ENCODE results near the gene IL18.
"Not testable (repeated sequence)": the region's sequence is repeated elsewhere in the genome, so short reads cannot be mapped to it uniquely, and the experiment has no call there.

The IL18 gene

GRCh38 chr11:112100462-112100861 lies 63.4 kb downstream of the IL18 start:
- no peaks in the 10 kb centered on the region for H3K27me3 ChIP-seq (ENCODE audit: insufficient read depth, low read length)
- H3K9me3 ChIP-seq (ENCODE audit: insufficient read depth, low read depth, low read length) = no peaks in the 10 kb centered on the region
- no peak for DNase-seq
- no peak overlapping the region for H3K27ac ChIP-seq (ENCODE audit: low read depth, low read length)
- no peak overlapping the region for H3K18ac ChIP-seq (ENCODE audit: low read length)
- H4K91ac ChIP-seq (ENCODE audit: low read depth, low read length) = no peak overlapping the region
- no peak overlapping the region for H4K12ac ChIP-seq (ENCODE audit: low read depth, low read length)
- H3K36me3 ChIP-seq (ENCODE audit: control insufficient read depth in 1 of 2, insufficient read depth in 2 of 2, low read length in 2 of 2) = peaks cover 0 to 5% of the 10 kb centered on the region in 2 experiments
- H3K4me1 ChIP-seq (ENCODE audit: control insufficient read depth in 1 of 2, insufficient read depth in 2 of 2, low read length in 2 of 2) = no peaks in the 10 kb centered on the region
- H2BK12ac ChIP-seq (ENCODE audit: low read length) = no peak overlapping the region
- no peak overlapping the region for H3K14ac ChIP-seq (ENCODE audit: low read length)
- H2AK5ac ChIP-seq (ENCODE audit: low read length) = no peak overlapping the region
- H2BK5ac ChIP-seq (ENCODE audit: low read depth, low read length, poor library complexity) = no peak overlapping the region
- H2BK120ac ChIP-seq (ENCODE audit: insufficient read depth, low read length, poor library complexity) = no peak overlapping the region
- H4K8ac ChIP-seq (ENCODE audit: low read depth, low read length) = no peak overlapping the region
- H3K9ac ChIP-seq (ENCODE audit: low read length) = no peak overlapping the region
- WGBS (ENCODE audit: extremely low coverage, insufficient coverage, insufficient read length) = no CpG with 5 or more reads among the region's 2 CpGs
- H3K4me3 ChIP-seq (ENCODE audit: low read depth, low read length) = no peak overlapping the region
- no peak overlapping the region for H2AFZ ChIP-seq (ENCODE audit: insufficient read depth, low read length, poor library complexity)
- H3K4me2 ChIP-seq (ENCODE audit: low read length) = no peak overlapping the region
- no peaks in the 10 kb centered on the region for H3K79me1 ChIP-seq (ENCODE audit: low read length)
- H3K79me2 ChIP-seq (ENCODE audit: control insufficient read depth, insufficient read depth, low read length, poor library complexity) = no peaks in the 10 kb centered on the region
- H3K4ac ChIP-seq (ENCODE audit: low read depth, low read length) = no peak overlapping the region
- no peak overlapping the region for H3K23ac ChIP-seq (ENCODE audit: low read length)

GRCh38 chr11:112097734-112098528 lies 66.0 kb downstream of the IL18 start:
- H3K9ac ChIP-seq (ENCODE audit: low read length) = no peak overlapping the region
- H3K79me1 ChIP-seq (ENCODE audit: low read length) = no peaks in the 10 kb centered on the region
- H2BK12ac ChIP-seq (ENCODE audit: low read length) = no peak overlapping the region
- no peak overlapping the region for H4K12ac ChIP-seq (ENCODE audit: low read depth, low read length)
- no peak overlapping the region for H3K4me2 ChIP-seq (ENCODE audit: low read length)
- no peaks in the 10 kb centered on the region for H3K9me3 ChIP-seq (ENCODE audit: insufficient read depth, low read depth, low read length)
- H3K36me3 ChIP-seq (ENCODE audit: control insufficient read depth in 1 of 2, insufficient read depth in 2 of 2, low read length in 2 of 2) = peaks cover 9% of the 10 kb centered on the region in 2 experiments
- H3K18ac ChIP-seq (ENCODE audit: low read length) = no peak overlapping the region
- H4K91ac ChIP-seq (ENCODE audit: low read depth, low read length) = no peak overlapping the region
- no peak overlapping the region for H3K4me3 ChIP-seq (ENCODE audit: low read depth, low read length)
- H3K79me2 ChIP-seq (ENCODE audit: control insufficient read depth, insufficient read depth, low read length, poor library complexity) = no peaks in the 10 kb centered on the region
- no peak overlapping the region for H2AK5ac ChIP-seq (ENCODE audit: low read length)
- H3K14ac ChIP-seq (ENCODE audit: low read length) = no peak overlapping the region
- WGBS (ENCODE audit: extremely low coverage, insufficient coverage, insufficient read length) = no CpG with 5 or more reads among the region's 11 CpGs
- H3K23ac ChIP-seq (ENCODE audit: low read length) = no peak overlapping the region
- DNase-seq = no peak
- H3K4ac ChIP-seq (ENCODE audit: low read depth, low read length) = no peak overlapping the region
- no peaks in the 10 kb centered on the region for H3K4me1 ChIP-seq (ENCODE audit: control insufficient read depth in 1 of 2, insufficient read depth in 2 of 2, low read length in 2 of 2)
- H2BK120ac ChIP-seq (ENCODE audit: insufficient read depth, low read length, poor library complexity) = no peak overlapping the region
- no peaks in the 10 kb centered on the region for H3K27me3 ChIP-seq (ENCODE audit: insufficient read depth, low read length)
- no peak overlapping the region for H3K27ac ChIP-seq (ENCODE audit: low read depth, low read length)
- no peak overlapping the region for H2BK5ac ChIP-seq (ENCODE audit: low read depth, low read length, poor library complexity)
- no peak overlapping the region for H4K8ac ChIP-seq (ENCODE audit: low read depth, low read length)
- H2AFZ ChIP-seq (ENCODE audit: insufficient read depth, low read length, poor library complexity) = no peak overlapping the region

- Histone ChIP-seq H3K9me3 (ENCODE audit: insufficient read depth, low read depth, low read length) (no peaks in the 10 kb centered on the region), H3K23ac (ENCODE audit: low read length) (no peak overlapping the region), H3K4me1 (ENCODE audit: control insufficient read depth in 1 of 2, insufficient read depth in 2 of 2, low read length in 2 of 2) (no peaks in the 10 kb centered on the region), H4K12ac (ENCODE audit: low read depth, low read length) (no peak overlapping the region), H3K79me1 (ENCODE audit: low read length) (no peaks in the 10 kb centered on the region), H3K4me2 (ENCODE audit: low read length) (no peak overlapping the region), H3K18ac (ENCODE audit: low read length) (no peak overlapping the region), H2AK5ac (ENCODE audit: low read length) (no peak overlapping the region), H2BK12ac (ENCODE audit: low read length) (no peak overlapping the region), H3K27me3 (ENCODE audit: insufficient read depth, low read length) (no peaks in the 10 kb centered on the region), H3K9ac (ENCODE audit: low read length) (no peak overlapping the region), H3K4ac (ENCODE audit: low read depth, low read length) (no peak overlapping the region), H3K79me2 (ENCODE audit: control insufficient read depth, insufficient read depth, low read length, poor library complexity) (no peaks in the 10 kb centered on the region), H4K91ac (ENCODE audit: low read depth, low read length) (no peak overlapping the region), H3K14ac (ENCODE audit: low read length) (no peak overlapping the region), H2AFZ (ENCODE audit: insufficient read depth, low read length, poor library complexity) (no peak overlapping the region), H2BK120ac (ENCODE audit: insufficient read depth, low read length, poor library complexity) (no peak overlapping the region), H3K36me3 (ENCODE audit: control insufficient read depth in 1 of 2, insufficient read depth in 2 of 2, low read length in 2 of 2) (peaks cover 9 to 14% of the 10 kb centered on the region in 2 experiments), H3K4me3 (ENCODE audit: low read depth, low read length) (no peak overlapping the region), H2BK5ac (ENCODE audit: low read depth, low read length, poor library complexity) (no peak overlapping the region), H3K27ac (ENCODE audit: low read depth, low read length) (no peak overlapping the region), H4K8ac (ENCODE audit: low read depth, low read length) (no peak overlapping the region)
- no peak for DNase-seq
These were observed 67.7 kb downstream of the IL18 start for GRCh38 chr11:112096194-112096593.

GRCh38 chr11:112095302-112095701 lies 68.6 kb downstream of the IL18 start:
- H3K4me3 ChIP-seq (ENCODE audit: low read depth, low read length); H3K9ac ChIP-seq (ENCODE audit: low read length); H2AK5ac ChIP-seq (ENCODE audit: low read length); H2BK120ac ChIP-seq (ENCODE audit: insufficient read depth, low read length, poor library complexity); H4K91ac ChIP-seq (ENCODE audit: low read depth, low read length); DNase-seq; H3K79me2 ChIP-seq (ENCODE audit: control insufficient read depth, insufficient read depth, low read length, poor library complexity); H2AFZ ChIP-seq (ENCODE audit: insufficient read depth, low read length, poor library complexity); H3K23ac ChIP-seq (ENCODE audit: low read length); H3K27ac ChIP-seq (ENCODE audit: low read depth, low read length); H3K4me1 ChIP-seq (ENCODE audit: control insufficient read depth in 1 of 2, insufficient read depth in 2 of 2, low read length in 2 of 2); H3K14ac ChIP-seq (ENCODE audit: low read length); H3K4me2 ChIP-seq (ENCODE audit: low read length); H3K18ac ChIP-seq (ENCODE audit: low read length); H3K79me1 ChIP-seq (ENCODE audit: low read length); H3K27me3 ChIP-seq (ENCODE audit: insufficient read depth, low read length); H4K8ac ChIP-seq (ENCODE audit: low read depth, low read length); H2BK12ac ChIP-seq (ENCODE audit: low read length); H3K9me3 ChIP-seq (ENCODE audit: insufficient read depth, low read depth, low read length); H3K4ac ChIP-seq (ENCODE audit: low read depth, low read length); H2BK5ac ChIP-seq (ENCODE audit: low read depth, low read length, poor library complexity); H4K12ac ChIP-seq (ENCODE audit: low read depth, low read length): not testable (repeated sequence)
- WGBS (ENCODE audit: extremely low coverage, insufficient coverage, insufficient read length) = no CpG with 5 or more reads among the region's 2 CpGs
- peaks cover 12 to 19% of the 10 kb centered on the region in 2 experiments for H3K36me3 ChIP-seq (ENCODE audit: control insufficient read depth in 1 of 2, insufficient read depth in 2 of 2, low read length in 2 of 2)
